T-helper 2 cell treated with Interferon-gamma antibody and Interleukin-4, amounts not matched to agents 5 μg/mL and 100 μg/mL, for 36 hours (primary cell): Measurements from ENCODE around the gene GIGYF1.
A peak's percentile ranks its signal among the peaks of the same experiment; 100 is the strongest.
"Not testable (repeated sequence)": the region's sequence is repeated elsewhere in the genome, so short reads cannot be mapped to it uniquely, and the experiment has no call there.

ENCODE experiments used
- DNase-seq: peaks from one replicate; pipeline ENCODE4 v3.0.0; 2021; ENCODE audit warnings: low spot score
- H3K27ac Mint-ChIP-seq: one replicate; pipeline ENCODE4 v1.8.0; 2021; ENCODE audit warnings: mild to moderate bottlenecking, mixed read lengths
- H3K27me3 Mint-ChIP-seq: one replicate; pipeline ENCODE4 v1.8.0; 2021; ENCODE audit warnings: low read depth, mixed read lengths
- H3K36me3 Mint-ChIP-seq: one replicate; pipeline ENCODE4 v1.8.0; 2021; ENCODE audit warnings: low read depth, mixed read lengths
- H3K4me1 Mint-ChIP-seq: one replicate; pipeline ENCODE4 v1.8.0; 2021; ENCODE audit warnings: low read depth, mixed read lengths
- H3K4me3 Mint-ChIP-seq: one replicate; pipeline ENCODE4 v1.8.0; 2022; ENCODE audit warnings: mild to moderate bottlenecking, moderate library complexity, mixed read lengths
- H3K9me3 Mint-ChIP-seq: one replicate; pipeline ENCODE4 v1.8.0; 2021; ENCODE audit warnings: mixed read lengths

GIGYF1 gene, protein sequence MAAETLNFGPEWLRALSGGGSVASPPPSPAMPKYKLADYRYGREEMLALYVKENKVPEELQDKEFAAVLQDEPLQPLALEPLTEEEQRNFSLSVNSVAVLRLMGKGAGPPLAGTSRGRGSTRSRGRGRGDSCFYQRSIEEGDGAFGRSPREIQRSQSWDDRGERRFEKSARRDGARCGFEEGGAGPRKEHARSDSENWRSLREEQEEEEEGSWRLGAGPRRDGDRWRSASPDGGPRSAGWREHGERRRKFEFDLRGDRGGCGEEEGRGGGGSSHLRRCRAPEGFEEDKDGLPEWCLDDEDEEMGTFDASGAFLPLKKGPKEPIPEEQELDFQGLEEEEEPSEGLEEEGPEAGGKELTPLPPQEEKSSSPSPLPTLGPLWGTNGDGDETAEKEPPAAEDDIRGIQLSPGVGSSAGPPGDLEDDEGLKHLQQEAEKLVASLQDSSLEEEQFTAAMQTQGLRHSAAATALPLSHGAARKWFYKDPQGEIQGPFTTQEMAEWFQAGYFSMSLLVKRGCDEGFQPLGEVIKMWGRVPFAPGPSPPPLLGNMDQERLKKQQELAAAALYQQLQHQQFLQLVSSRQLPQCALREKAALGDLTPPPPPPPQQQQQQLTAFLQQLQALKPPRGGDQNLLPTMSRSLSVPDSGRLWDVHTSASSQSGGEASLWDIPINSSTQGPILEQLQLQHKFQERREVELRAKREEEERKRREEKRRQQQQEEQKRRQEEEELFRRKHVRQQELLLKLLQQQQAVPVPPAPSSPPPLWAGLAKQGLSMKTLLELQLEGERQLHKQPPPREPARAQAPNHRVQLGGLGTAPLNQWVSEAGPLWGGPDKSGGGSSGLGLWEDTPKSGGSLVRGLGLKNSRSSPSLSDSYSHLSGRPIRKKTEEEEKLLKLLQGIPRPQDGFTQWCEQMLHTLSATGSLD (N-terminal part only)

GRCh38 chr7:100694098-100694745 is at the start of gene GIGYF1:
TSS of gene GIGYF1 (minus strand) at chr7:100694250. CDS start at chr7:100688238, 6,012 bp downstream.
- Mint-ChIP-seq H3K36me3 (peaks cover 9% of the 10 kb centered on the region), H3K9me3 (no peaks in the 10 kb centered on the region), H3K4me3 (peak within 1 kb of the TSS; percentile 96), H3K27ac (peak within 1 kb of the TSS; percentile 91), H3K4me1 (peaks cover 25% of the 10 kb centered on the region), H3K27me3 (peaks cover 11% of the 10 kb centered on the region)
- peak; percentile 68 for DNase-seq

GRCh38 chr7:100739934-100740333 is 45.9 kb upstream of the GIGYF1 start:
- Mint-ChIP-seq H3K27me3 (peaks cover 2% of the 10 kb centered on the region), H3K4me3 (no peak overlapping the region), H3K27ac (no peak overlapping the region), H3K36me3 (no peaks in the 10 kb centered on the region), H3K9me3 (peaks cover 4% of the 10 kb centered on the region), H3K4me1 (no peaks in the 10 kb centered on the region)
- no peak for DNase-seq

GRCh38 chr7:100736671-100737070 is 42.6 kb upstream of the GIGYF1 start:
- no peak overlapping the region for H3K4me3 Mint-ChIP-seq
- H3K36me3 Mint-ChIP-seq: no peaks in the 10 kb centered on the region
- DNase-seq: no peak
- H3K4me1 Mint-ChIP-seq: peaks cover 4% of the 10 kb centered on the region
- H3K27ac Mint-ChIP-seq: no peak overlapping the region
- H3K9me3 Mint-ChIP-seq: no peaks in the 10 kb centered on the region
- H3K27me3 Mint-ChIP-seq: peaks cover 2% of the 10 kb centered on the region

DNA sequence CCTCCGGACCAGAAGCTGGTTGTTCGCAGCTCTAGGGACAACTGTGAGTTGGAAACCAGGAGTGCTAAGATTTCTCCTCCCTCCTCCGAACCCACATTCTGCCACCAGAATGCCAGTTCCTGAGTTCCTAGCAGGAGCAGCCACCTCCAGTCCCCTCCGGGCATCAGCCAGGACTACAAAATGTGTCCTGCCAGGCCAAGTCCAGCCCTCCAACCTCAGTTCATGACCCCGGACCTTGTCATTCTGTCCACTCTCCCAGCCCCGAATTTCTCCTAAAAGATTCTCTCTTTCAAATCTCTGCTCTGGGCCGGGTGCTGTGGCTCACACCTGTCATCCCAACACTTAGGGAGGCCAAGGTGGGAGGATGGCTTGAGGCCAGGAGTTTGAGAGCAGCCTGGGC is 41.7 kb upstream of the GIGYF1 start:
- no peaks in the 10 kb centered on the region for H3K9me3 Mint-ChIP-seq
- no peak for DNase-seq
- peaks cover 2% of the 10 kb centered on the region for H3K27me3 Mint-ChIP-seq
- H3K4me3 Mint-ChIP-seq: no peak overlapping the region
- peaks cover 4% of the 10 kb centered on the region for H3K4me1 Mint-ChIP-seq
- no peak overlapping the region for H3K27ac Mint-ChIP-seq
- H3K36me3 Mint-ChIP-seq: no peaks in the 10 kb centered on the region

GRCh38 chr7:100731937-100732636 is 38.0 kb upstream of the GIGYF1 start:
- no peak for DNase-seq
- peaks cover 4% of the 10 kb centered on the region for H3K4me1 Mint-ChIP-seq
- no peaks in the 10 kb centered on the region for H3K36me3 Mint-ChIP-seq
- no peak overlapping the region for H3K4me3 Mint-ChIP-seq
- H3K9me3 Mint-ChIP-seq: no peaks in the 10 kb centered on the region
- no peak overlapping the region for H3K27ac Mint-ChIP-seq
- H3K27me3 Mint-ChIP-seq: peaks cover 10% of the 10 kb centered on the region

- Mint-ChIP-seq H3K36me3 (no peaks in the 10 kb centered on the region), H3K27me3 (peaks cover 11% of the 10 kb centered on the region), H3K4me1 (peaks cover 4% of the 10 kb centered on the region), H3K9me3 (no peaks in the 10 kb centered on the region), H3K27ac (no peak overlapping the region), H3K4me3 (no peak overlapping the region)
- no peak for DNase-seq
Measured at GRCh38 chr7:100730136-100730800, 36.2 kb upstream of the GIGYF1 start.

DNA sequence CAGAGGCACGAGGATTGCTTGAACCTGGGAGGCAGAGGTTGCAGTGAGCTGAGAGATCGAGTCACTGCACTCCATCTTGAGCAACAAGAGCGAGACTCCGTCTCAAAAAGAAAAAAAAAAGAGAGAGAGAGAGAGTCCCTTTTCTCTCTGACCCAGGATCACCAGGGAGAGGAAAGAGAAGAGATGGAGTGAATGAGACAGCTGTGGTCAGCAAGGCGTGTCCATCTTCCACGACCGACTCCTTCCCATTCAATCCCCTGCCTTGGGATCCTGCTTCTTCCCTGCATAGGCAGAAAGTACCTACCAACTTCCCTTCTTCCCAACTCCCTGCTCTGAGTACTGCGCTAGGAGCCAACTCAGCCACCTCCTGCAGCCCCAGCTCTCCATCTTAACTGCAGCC is 34.1 kb upstream of the GIGYF1 start:
- DNase-seq: no peak
- Mint-ChIP-seq H3K27me3 (peaks cover 17% of the 10 kb centered on the region), H3K4me1 (peaks cover 3% of the 10 kb centered on the region), H3K9me3 (no peaks in the 10 kb centered on the region), H3K36me3 (no peaks in the 10 kb centered on the region), H3K27ac (no peak overlapping the region), H3K4me3 (no peak overlapping the region)

DNA sequence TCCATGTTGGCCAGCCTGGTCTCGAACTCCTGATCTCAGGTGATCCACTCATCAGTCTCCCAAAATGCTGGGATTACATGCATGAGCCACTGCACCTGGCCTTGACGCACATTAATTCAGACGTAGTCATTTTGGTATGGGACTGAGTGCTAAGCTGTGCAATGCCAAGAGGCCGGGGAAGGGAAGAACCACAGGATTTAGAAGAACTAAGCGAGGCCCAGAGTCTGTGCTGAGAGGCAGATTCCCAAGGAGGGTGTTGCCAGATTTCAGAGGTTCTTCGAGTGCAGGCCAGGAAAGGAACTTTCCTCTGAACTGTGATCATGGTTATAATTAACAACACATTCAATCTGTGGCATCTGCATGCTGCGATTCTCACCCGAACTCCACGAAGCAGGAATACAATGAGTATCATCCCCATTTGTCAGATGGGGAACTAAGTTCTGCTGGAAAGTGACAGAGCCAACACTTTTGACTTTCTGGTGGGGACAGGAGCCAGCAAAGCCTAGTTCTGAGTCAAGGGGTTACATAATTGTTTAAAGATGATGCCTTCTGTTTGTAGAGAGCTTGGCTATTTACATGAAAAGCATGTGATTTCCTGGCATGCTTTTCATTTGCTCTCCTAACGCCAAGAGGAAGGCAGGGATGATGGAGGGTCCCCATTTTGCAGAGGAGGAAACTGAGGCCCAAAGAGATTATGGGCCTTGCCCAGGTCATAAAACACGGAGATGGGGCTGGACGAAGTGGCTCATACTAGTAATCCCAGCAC is 33.1 kb upstream of the GIGYF1 start:
- Mint-ChIP-seq H3K27ac (no peak overlapping the region), H3K9me3 (no peaks in the 10 kb centered on the region), H3K36me3 (no peaks in the 10 kb centered on the region), H3K27me3 (peaks cover 25% of the 10 kb centered on the region), H3K4me1 (peaks cover 3% of the 10 kb centered on the region), H3K4me3 (no peak overlapping the region)
- no peak for DNase-seq

- H3K27ac Mint-ChIP-seq, DNase-seq, H3K4me3 Mint-ChIP-seq, H3K36me3 Mint-ChIP-seq, H3K4me1 Mint-ChIP-seq, H3K9me3 Mint-ChIP-seq: not testable (repeated sequence)
- H3K27me3 Mint-ChIP-seq: peaks cover 46% of the 10 kb centered on the region
Measured at GRCh38 chr7:100724364-100724763, 30.3 kb upstream of the GIGYF1 start.

GRCh38 chr7:100723732-100724275 is 29.8 kb upstream of the GIGYF1 start:
- Mint-ChIP-seq H3K27me3 (peaks cover 51% of the 10 kb centered on the region), H3K27ac (no peak overlapping the region), H3K4me3 (no peak overlapping the region), H3K9me3 (no peaks in the 10 kb centered on the region), H3K36me3 (no peaks in the 10 kb centered on the region), H3K4me1 (peaks cover 3% of the 10 kb centered on the region)
- DNase-seq: no peak

GRCh38 chr7:100722480-100723212 is 28.6 kb upstream of the GIGYF1 start:
- H3K4me1 Mint-ChIP-seq: peaks cover 3% of the 10 kb centered on the region
- H3K9me3 Mint-ChIP-seq: peaks cover 5% of the 10 kb centered on the region
- peaks cover 60% of the 10 kb centered on the region for H3K27me3 Mint-ChIP-seq
- H3K27ac Mint-ChIP-seq: no peak overlapping the region
- no peak overlapping the region for H3K4me3 Mint-ChIP-seq
- no peaks in the 10 kb centered on the region for H3K36me3 Mint-ChIP-seq
- no peak for DNase-seq

DNA sequence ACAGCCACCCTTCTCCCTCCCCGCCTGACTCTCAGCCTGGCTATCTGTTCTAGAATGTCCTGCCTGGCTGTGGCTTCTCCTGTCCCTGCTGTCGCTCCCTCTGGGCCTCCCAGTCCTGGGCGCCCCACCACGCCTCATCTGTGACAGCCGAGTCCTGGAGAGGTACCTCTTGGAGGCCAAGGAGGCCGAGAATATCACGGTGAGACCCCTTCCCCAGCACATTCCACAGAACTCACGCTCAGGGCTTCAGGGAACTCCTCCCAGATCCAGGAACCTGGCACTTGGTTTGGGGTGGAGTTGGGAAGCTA is 27.4 kb upstream of the GIGYF1 start:
- Mint-ChIP-seq H3K27ac (no peak overlapping the region), H3K9me3 (peaks cover 5% of the 10 kb centered on the region), H3K27me3 (peaks cover 56% of the 10 kb centered on the region), H3K36me3 (no peaks in the 10 kb centered on the region), H3K4me1 (peaks cover 5% of the 10 kb centered on the region), H3K4me3 (no peak overlapping the region)
- no peak for DNase-seq
